ENCODE results near the gene GPR160. TPM values are rescaled to one million over a fixed set of nuclear protein-coding genes. Genes with fewer than 3 reads are reported as not detected.

Gene GPR160
- total and polyA plus RNA-seq, 2 experiments from 2014 or later: 39.4 to 55.7 TPM

GRCh38 chr3:170130532-170130931 lies 92.7 kb downstream of the GPR160 start (continued):
- TF ChIP-seq REST (IDR thresholded peaks at IDR 0.05; ENCODE audit: unreplicated experiment): no peak
- no peak for TF ChIP-seq ZNF462 (CRISPR knock-in tag; IDR thresholded peaks at IDR 0.05)

- Histone ChIP-seq H3K27me3 (ENCODE audit: insufficient read depth) (no peaks in the 10 kb centered on the region), H3K79me2 (replicated peaks; ENCODE audit: insufficient read depth) (no peaks in the 10 kb centered on the region; the same call in 1 of the 2 replicates), H3K9me2 (ENCODE audit: insufficient read depth) (no peaks in the 10 kb centered on the region), H3K36me3 (ENCODE audit: insufficient read depth) (no peaks in the 10 kb centered on the region), H3K4me1 (ENCODE audit: insufficient read depth) (no peaks in the 10 kb centered on the region), H3F3A (replicated peaks; ENCODE audit: low read depth) (no peaks in the 10 kb centered on the region), H3K4me2 (no peak overlapping the region), H4K20me1 (replicated peaks; ENCODE audit: insufficient read depth) (no peaks in the 10 kb centered on the region), H3K27ac (ENCODE audit: low read depth) (no peak overlapping the region), H3K4me3 (no peak overlapping the region), H2AFZ (no peak overlapping the region)
- DNase-seq (ENCODE audit: low spot score): no peak
- no peak overlapping the region for H3K4me3 Mint-ChIP-seq
- no peaks in the 10 kb centered on the region; the same call in 2 of the 3 replicates for H3K9me3 Mint-ChIP-seq
- H3K27me3 Mint-ChIP-seq (ENCODE audit: insufficient read depth, low read depth, poor library complexity): no peaks in the 10 kb centered on the region
- H3K36me3 Mint-ChIP-seq (ENCODE audit: low read depth): peaks cover 50% of the 10 kb centered on the region
- no peaks in the 10 kb centered on the region; the same call in 2 of the 3 replicates for H3K4me1 Mint-ChIP-seq
- ATAC-seq: no peak
- H3K27ac Mint-ChIP-seq: no peak overlapping the region
- TF ChIP-seq CTCF (conservative IDR thresholded peaks at IDR 0.05; ENCODE audit: low read depth in 2 of 2): no peak
- TF ChIP-seq STAT1 (IDR thresholded peaks at IDR 0.05; ENCODE audit: unreplicated experiment): no peak
- TF ChIP-seq NANOG (IDR thresholded peaks at IDR 0.05; ENCODE audit: borderline replicate concordance): no peak
- TF ChIP-seq CREB1 (CRISPR knock-in tag; IDR thresholded peaks at IDR 0.05; ENCODE audit: low read depth): no peak
- no peak for TF ChIP-seq ZNF331 (CRISPR knock-in tag; IDR thresholded peaks at IDR 0.05; ENCODE audit: low read depth)
These were observed 94.5 kb downstream of the GPR160 start for GRCh38 chr3:170132335-170132734.

Data from GM23338 (cell line).